ENCODE data around the gene STXBP1. TPM values are rescaled to one million over a fixed set of nuclear protein-coding genes. Genes with fewer than 3 reads are reported as not detected.

Gene STXBP1
- total and polyA plus RNA-seq, 4 donors: 19.2 to 65.8 (median 46.7) TPM

DNA sequence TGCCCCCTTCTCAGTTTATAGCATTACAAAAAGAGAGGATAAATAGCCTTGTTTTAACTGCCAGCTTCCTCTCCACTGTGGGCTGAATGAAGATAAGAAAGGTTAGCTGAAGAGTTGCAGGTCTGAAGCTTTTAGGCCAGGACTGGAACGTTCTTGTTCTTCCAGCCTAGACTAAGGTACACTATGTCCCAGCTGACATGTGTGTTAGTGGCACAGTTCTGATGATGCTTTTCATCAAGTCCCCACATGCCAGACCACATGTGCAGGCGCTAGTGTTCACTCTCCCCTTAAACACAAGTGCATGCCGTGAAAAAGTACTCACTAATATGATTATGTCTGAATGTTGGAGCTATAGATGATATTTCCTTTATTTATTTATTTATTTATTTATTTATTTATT lies 40.7 kb downstream of the STXBP1 start:
- WGBS, 2 donors: 80 to 82% methylated on average over 3 of the region's 3 CpGs
- TF ChIP-seq, protein P1, sequence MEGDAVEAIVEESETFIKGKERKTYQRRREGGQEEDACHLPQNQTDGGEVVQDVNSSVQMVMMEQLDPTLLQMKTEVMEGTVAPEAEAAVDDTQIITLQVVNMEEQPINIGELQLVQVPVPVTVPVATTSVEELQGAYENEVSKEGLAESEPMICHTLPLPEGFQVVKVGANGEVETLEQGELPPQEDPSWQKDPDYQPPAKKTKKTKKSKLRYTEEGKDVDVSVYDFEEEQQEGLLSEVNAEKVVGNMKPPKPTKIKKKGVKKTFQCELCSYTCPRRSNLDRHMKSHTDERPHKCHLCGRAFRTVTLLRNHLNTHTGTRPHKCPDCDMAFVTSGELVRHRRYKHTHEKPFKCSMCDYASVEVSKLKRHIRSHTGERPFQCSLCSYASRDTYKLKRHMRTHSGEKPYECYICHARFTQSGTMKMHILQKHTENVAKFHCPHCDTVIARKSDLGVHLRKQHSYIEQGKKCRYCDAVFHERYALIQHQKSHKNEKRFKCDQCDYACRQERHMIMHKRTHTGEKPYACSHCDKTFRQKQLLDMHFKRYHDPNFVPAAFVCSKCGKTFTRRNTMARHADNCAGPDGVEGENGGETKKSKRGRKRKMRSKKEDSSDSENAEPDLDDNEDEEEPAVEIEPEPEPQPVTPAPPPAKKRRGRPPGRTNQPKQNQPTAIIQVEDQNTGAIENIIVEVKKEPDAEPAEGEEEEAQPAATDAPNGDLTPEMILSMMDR (IDR thresholded peaks at IDR 0.05; ENCODE audit: control extremely low read depth, extremely low read depth): no peak
- peaks cover 3 to 16% (median 7%) of the 10 kb centered on the region in 4 donors for H3K36me3 ChIP-seq (ENCODE audit: control insufficient read depth in 4 of 4, insufficient read depth in 4 of 4, low read length in 4 of 4)
- DNase-seq (no peak), ATAC-seq (ENCODE audit: insufficient read depth, low FRiP score) (no peak)
- peaks cover under 1 to 10% (median 3%) of the 10 kb centered on the region in 5 donors for H3K4me1 ChIP-seq (ENCODE audit: control insufficient read depth in 5 of 5, insufficient read depth in 5 of 5, low read length in 5 of 5)
- H3K4me3 ChIP-seq: no peak overlapping the region
- H3K9ac ChIP-seq (ENCODE audit: insufficient read depth in 1 of 2, low read length in 2 of 2): no peak overlapping the region
- no peaks in the 10 kb centered on the region for H3K9me3 ChIP-seq (ENCODE audit: control insufficient read depth in 4 of 4, insufficient read depth in 3 of 4, low read length in 3 of 4)
- H3K27ac ChIP-seq (ENCODE audit: low read depth in 1 of 2, low read length in 1 of 2): no peak overlapping the region
- H3K27me3 ChIP-seq (ENCODE audit: control insufficient read depth in 3 of 3, insufficient read depth in 3 of 3, low read length in 2 of 3): no peaks in the 10 kb centered on the region

DNA sequence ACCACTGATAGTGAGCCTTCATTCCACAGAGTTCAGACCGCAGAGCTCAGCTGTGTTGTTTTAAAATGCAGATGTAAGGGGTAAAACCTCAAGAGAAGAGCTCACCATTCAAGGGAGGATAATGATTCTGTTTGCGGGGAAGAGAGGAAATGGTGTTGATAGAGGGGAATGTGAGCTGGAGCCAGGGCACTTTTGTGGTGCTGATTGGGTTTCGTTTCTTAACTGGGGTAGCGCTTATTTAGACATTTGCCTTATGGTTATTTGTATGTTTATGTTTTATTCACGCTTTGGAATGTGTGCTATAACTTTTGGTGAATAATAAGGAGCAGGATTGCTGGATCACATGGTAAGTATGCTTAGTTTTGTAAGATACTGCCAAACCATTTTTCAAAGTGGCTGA lies 42.5 kb downstream of the STXBP1 start:
- no peak for ATAC-seq (ENCODE audit: insufficient read depth, low FRiP score)
- WGBS, 2 donors: 84 to 88% methylated on average over 5 of the region's 5 CpGs
- no peak overlapping the region for H3K27ac ChIP-seq (ENCODE audit: low read depth in 1 of 2, low read length in 1 of 2)
- TF ChIP-seq, protein P1 (IDR thresholded peaks at IDR 0.05; ENCODE audit: control extremely low read depth, extremely low read depth): no peak
- H3K9ac ChIP-seq (ENCODE audit: insufficient read depth in 1 of 2, low read length in 2 of 2): no peak overlapping the region
- H3K36me3 ChIP-seq (ENCODE audit: control insufficient read depth in 4 of 4, insufficient read depth in 4 of 4, low read length in 4 of 4): peaks cover 3 to 21% (median 9%) of the 10 kb centered on the region in 4 donors
- no peaks in the 10 kb centered on the region for H3K9me3 ChIP-seq (ENCODE audit: control insufficient read depth in 4 of 4, insufficient read depth in 3 of 4, low read length in 3 of 4)
- H3K4me3 ChIP-seq: no peak overlapping the region
- peaks cover 0 to 10% (median 3%) of the 10 kb centered on the region in 5 donors for H3K4me1 ChIP-seq (ENCODE audit: control insufficient read depth in 5 of 5, insufficient read depth in 5 of 5, low read length in 5 of 5)
- no peak for DNase-seq
- H3K27me3 ChIP-seq (ENCODE audit: control insufficient read depth in 3 of 3, insufficient read depth in 3 of 3, low read length in 2 of 3): no peaks in the 10 kb centered on the region

DNA sequence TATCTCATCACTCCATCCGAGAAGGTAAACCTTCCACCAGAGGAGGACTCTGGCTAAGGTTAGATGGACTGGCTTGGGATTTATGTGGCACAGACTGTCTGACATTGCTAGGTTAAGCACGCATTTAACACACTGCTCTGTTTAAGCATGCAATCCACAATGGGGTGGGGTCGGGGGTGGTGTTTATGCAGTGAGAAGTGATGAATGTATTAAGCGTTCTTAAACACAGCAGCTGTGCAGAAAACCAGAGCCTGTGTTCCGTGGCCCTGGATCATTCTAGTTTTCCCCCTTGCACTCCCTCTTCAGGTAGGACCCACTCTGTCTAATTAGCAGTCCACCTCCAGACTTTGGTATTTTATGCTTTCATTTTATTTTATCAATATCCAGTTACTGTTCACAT lies 46.4 kb downstream of the STXBP1 start:
- no peak overlapping the region for H3K9ac ChIP-seq (ENCODE audit: insufficient read depth in 1 of 2, low read length in 2 of 2)
- H3K27me3 ChIP-seq (ENCODE audit: control insufficient read depth in 3 of 3, insufficient read depth in 3 of 3, low read length in 2 of 3): no peaks in the 10 kb centered on the region
- TF ChIP-seq, protein P1 (IDR thresholded peaks at IDR 0.05; ENCODE audit: control extremely low read depth, extremely low read depth): no peak
- H3K36me3 ChIP-seq (ENCODE audit: control insufficient read depth in 4 of 4, insufficient read depth in 4 of 4, low read length in 4 of 4): peaks cover 8 to 32% (median 15%) of the 10 kb centered on the region in 4 donors
- H3K9me3 ChIP-seq (ENCODE audit: control insufficient read depth in 4 of 4, insufficient read depth in 3 of 4, low read length in 3 of 4): no peaks in the 10 kb centered on the region
- ATAC-seq (ENCODE audit: insufficient read depth, low FRiP score) (no peak), DNase-seq (no peak)
- no peak overlapping the region for H3K27ac ChIP-seq (ENCODE audit: low read depth in 1 of 2, low read length in 1 of 2)
- 85 to 87% methylated on average over 5 of the region's 5 CpGs for WGBS, 2 donors
- H3K4me1 ChIP-seq (ENCODE audit: control insufficient read depth in 5 of 5, insufficient read depth in 5 of 5, low read length in 5 of 5): peaks cover 0 to 12% (median 0%) of the 10 kb centered on the region in 5 donors
- no peak overlapping the region for H3K4me3 ChIP-seq
